SK-N-SH treated with all-trans-retinoic acid at 6 μM for 48 hours (cell line): Measurements from ENCODE around the gene CSHL1.

ENCODE experiments used
- ATAC-seq: fragments of 200-7000 bp; cut with Tn5 transposase; 3 replicates; pipeline ENCODE4 v1.9.1; 2020; ENCODE audit warnings: mild to moderate bottlenecking, moderate library complexity
- ARNTL ChIP-seq: fragments of 450-650 bp; formaldehyde crosslinking; IDR thresholded peaks from 2 replicates; pipeline ENCODE4 v1.5.0; 2020; ENCODE audit warnings: low read depth, mild to moderate bottlenecking, moderate library complexity, borderline replicate concordance
- BACH2 ChIP-seq: fragments of 250-450 bp; sonication (Bioruptor Pico); IDR thresholded peaks from 2 replicates; pipeline ENCODE4 v1.9.0; 2021; ENCODE audit warnings: mild to moderate bottlenecking, borderline replicate concordance
- CSDC2 ChIP-seq: fragments of 250-450 bp; sonication (Bioruptor Pico); IDR thresholded peaks from 2 replicates; pipeline ENCODE4 v1.5.0; 2020; ENCODE audit warnings: mild to moderate bottlenecking, moderate library complexity
- CSRNP3 ChIP-seq: fragments of 250-450 bp; sonication (Bioruptor Pico); IDR thresholded peaks from 2 replicates; pipeline ENCODE4 v1.5.1; 2021; ENCODE audit warnings: mild to moderate bottlenecking, moderate library complexity
- ESRRG ChIP-seq: fragments of 250-450 bp; sonication (Bioruptor Pico); IDR thresholded peaks from 2 replicates; pipeline ENCODE4 v1.6.1; 2021; ENCODE audit warnings: mild to moderate bottlenecking
- GLIS3 ChIP-seq: fragments of 250-450 bp; sonication (Bioruptor Pico); IDR thresholded peaks from 2 replicates; pipeline ENCODE4 v1.5.0; 2020; ENCODE audit warnings: mild to moderate bottlenecking, moderate library complexity
- ISL1 ChIP-seq: fragments of 250-450 bp; sonication (Bioruptor Pico); IDR thresholded peaks from 2 replicates; pipeline ENCODE4 v2.1.2; 2022; ENCODE audit warnings: mild to moderate bottlenecking, moderate library complexity
- OSR1 ChIP-seq: fragments of 250-450 bp; sonication (Bioruptor Pico); IDR thresholded peaks from 2 replicates; pipeline ENCODE4 v1.8.0; 2022; ENCODE audit warnings: moderate library complexity, mild to moderate bottlenecking, inconsistent platforms
- POU6F1 ChIP-seq: fragments of 250-450 bp; sonication (Bioruptor Pico); IDR thresholded peaks from 2 replicates; pipeline ENCODE4 v1.8.0; 2021; ENCODE audit warnings: low read depth, mild to moderate bottlenecking, moderate library complexity, borderline replicate concordance
- RARB ChIP-seq: fragments of 250-450 bp; sonication (Bioruptor Pico); IDR thresholded peaks from 2 replicates; pipeline ENCODE4 v1.8.0; 2021; ENCODE audit warnings: mild to moderate bottlenecking, moderate library complexity
- SNAI2 ChIP-seq: fragments of 250-450 bp; sonication (Bioruptor Pico); IDR thresholded peaks from 2 replicates; pipeline ENCODE4 v1.5.0; 2020; ENCODE audit warnings: mild to moderate bottlenecking, moderate library complexity
- TCF4 ChIP-seq: fragments of 250-450 bp; sonication (Bioruptor Pico); IDR thresholded peaks from 2 replicates; pipeline ENCODE4 v1.8.0; 2021; ENCODE audit warnings: mild to moderate bottlenecking, moderate library complexity, borderline replicate concordance
- TOX ChIP-seq: fragments of 250-450 bp; sonication (Bioruptor Pico); IDR thresholded peaks from 2 replicates; pipeline ENCODE4 v1.8.0; 2021; ENCODE audit warnings: mild to moderate bottlenecking, moderate library complexity, borderline replicate concordance
- ZC3H10 ChIP-seq: fragments of 250-450 bp; sonication (Bioruptor Pico); IDR thresholded peaks from 2 replicates; pipeline ENCODE4 v1.5.1; 2021; ENCODE audit warnings: mild to moderate bottlenecking, moderate library complexity
- ZFP3 ChIP-seq: fragments of 250-450 bp; sonication (Bioruptor Pico); IDR thresholded peaks from 2 replicates; pipeline ENCODE4 v1.5.0; 2020; ENCODE audit warnings: mild to moderate bottlenecking, moderate library complexity
- ZFP30 ChIP-seq: fragments of 450-650 bp; formaldehyde crosslinking; IDR thresholded peaks from 2 replicates; pipeline ENCODE4 v1.5.0; 2022; ENCODE audit warnings: mild to moderate bottlenecking, moderate library complexity
- ZNF565 ChIP-seq: fragments of 450-650 bp; formaldehyde crosslinking; conservative IDR thresholded peaks from 2 replicates; pipeline ENCODE4 v1.5.0; 2020; ENCODE audit warnings: low read depth, mild to moderate bottlenecking, moderate library complexity
- ZNF70 ChIP-seq: fragments of 450-650 bp; formaldehyde crosslinking; IDR thresholded peaks from 2 replicates; pipeline ENCODE4 v1.5.0; 2020; ENCODE audit warnings: mild to moderate bottlenecking, moderate library complexity
- ZNF8 ChIP-seq: fragments of 450-650 bp; formaldehyde crosslinking; IDR thresholded peaks from 2 replicates; pipeline ENCODE4 v1.5.0; 2020; ENCODE audit warnings: mild to moderate bottlenecking, moderate library complexity
- TF ChIP-seq, protein P1 (sequence below): fragments of 250-450 bp; sonication (Bioruptor Pico); IDR thresholded peaks from 2 replicates; pipeline ENCODE4 v1.5.1; 2020; ENCODE audit warnings: low read depth, mild to moderate bottlenecking, moderate library complexity
- TF ChIP-seq, protein P2 (sequence below): fragments of 250-450 bp; sonication (Bioruptor Pico); IDR thresholded peaks from 2 replicates; pipeline ENCODE4 v1.5.0; 2020; ENCODE audit warnings: mild to moderate bottlenecking, moderate library complexity

The CSHL1 gene

GRCh38 chr17:63931981-63932561 is 21.0 kb upstream of the CSHL1 start, which contains the start of gene CD79B:
Gene CD79B (minus strand): TSS chr17:63932331. CDS start chr17:63932261, 70 bp downstream.
- TF ChIP-seq ZFP30 (CRISPR knock-in tag) (no peak), RARB (CRISPR knock-in tag) (no peak), ZNF70 (CRISPR knock-in tag) (no peak), ISL1 (CRISPR knock-in tag) (no peak), SNAI2 (CRISPR knock-in tag) (no peak), ZNF8 (CRISPR knock-in tag) (no peak), ARNTL (CRISPR knock-in tag) (no peak), ZFP3 (CRISPR knock-in tag) (no peak), GLIS3 (no peak), TCF4 (CRISPR knock-in tag) (no peak), CSDC2 (no peak), CSRNP3 (CRISPR knock-in tag) (no peak), OSR1 (no peak), ESRRG (CRISPR knock-in tag) (no peak), BACH2 (no peak)
- TF ChIP-seq, protein P1, sequence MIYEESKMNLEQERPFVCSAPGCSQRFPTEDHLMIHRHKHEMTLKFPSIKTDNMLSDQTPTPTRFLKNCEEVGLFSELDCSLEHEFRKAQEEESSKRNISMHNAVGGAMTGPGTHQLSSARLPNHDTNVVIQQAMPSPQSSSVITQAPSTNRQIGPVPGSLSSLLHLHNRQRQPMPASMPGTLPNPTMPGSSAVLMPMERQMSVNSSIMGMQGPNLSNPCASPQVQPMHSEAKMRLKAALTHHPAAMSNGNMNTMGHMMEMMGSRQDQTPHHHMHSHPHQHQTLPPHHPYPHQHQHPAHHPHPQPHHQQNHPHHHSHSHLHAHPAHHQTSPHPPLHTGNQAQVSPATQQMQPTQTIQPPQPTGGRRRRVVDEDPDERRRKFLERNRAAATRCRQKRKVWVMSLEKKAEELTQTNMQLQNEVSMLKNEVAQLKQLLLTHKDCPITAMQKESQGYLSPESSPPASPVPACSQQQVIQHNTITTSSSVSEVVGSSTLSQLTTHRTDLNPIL (CRISPR knock-in tag): no peak
- TF ChIP-seq, protein P2, sequence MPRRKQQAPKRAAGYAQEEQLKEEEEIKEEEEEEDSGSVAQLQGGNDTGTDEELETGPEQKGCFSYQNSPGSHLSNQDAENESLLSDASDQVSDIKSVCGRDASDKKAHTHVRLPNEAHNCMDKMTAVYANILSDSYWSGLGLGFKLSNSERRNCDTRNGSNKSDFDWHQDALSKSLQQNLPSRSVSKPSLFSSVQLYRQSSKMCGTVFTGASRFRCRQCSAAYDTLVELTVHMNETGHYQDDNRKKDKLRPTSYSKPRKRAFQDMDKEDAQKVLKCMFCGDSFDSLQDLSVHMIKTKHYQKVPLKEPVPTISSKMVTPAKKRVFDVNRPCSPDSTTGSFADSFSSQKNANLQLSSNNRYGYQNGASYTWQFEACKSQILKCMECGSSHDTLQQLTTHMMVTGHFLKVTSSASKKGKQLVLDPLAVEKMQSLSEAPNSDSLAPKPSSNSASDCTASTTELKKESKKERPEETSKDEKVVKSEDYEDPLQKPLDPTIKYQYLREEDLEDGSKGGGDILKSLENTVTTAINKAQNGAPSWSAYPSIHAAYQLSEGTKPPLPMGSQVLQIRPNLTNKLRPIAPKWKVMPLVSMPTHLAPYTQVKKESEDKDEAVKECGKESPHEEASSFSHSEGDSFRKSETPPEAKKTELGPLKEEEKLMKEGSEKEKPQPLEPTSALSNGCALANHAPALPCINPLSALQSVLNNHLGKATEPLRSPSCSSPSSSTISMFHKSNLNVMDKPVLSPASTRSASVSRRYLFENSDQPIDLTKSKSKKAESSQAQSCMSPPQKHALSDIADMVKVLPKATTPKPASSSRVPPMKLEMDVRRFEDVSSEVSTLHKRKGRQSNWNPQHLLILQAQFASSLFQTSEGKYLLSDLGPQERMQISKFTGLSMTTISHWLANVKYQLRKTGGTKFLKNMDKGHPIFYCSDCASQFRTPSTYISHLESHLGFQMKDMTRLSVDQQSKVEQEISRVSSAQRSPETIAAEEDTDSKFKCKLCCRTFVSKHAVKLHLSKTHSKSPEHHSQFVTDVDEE (CRISPR knock-in tag): no peak
- ATAC-seq: no peak

DNA sequence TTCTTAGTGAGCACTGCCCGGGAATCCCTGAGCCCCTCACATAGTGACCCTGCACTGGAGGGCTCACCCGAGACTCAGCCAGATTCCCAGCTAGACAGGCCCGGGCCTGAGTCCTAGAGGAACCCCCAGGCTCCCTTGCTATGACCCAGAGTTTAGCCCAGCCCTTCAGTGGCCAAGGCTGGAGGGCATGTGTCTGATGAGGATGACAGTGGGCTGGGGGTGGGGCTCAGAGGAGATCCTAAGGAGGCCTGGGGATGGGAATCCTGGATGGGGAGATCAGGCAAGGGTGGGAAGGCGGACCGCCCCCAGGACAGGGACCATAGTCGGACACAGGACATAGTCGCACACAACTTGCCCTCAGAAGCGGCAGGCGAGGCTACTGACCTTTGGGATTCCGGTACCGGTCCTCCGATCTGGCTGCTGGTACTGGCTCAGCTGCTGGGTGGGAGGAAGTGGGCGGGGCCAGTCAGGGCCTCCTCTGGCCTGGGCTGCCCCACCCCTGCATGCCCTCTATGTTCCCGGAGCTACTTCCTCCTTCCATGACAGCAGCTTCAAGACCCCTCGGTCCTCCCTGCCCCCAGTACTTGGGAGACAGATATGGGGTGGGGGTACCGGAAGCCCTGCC is 20.0 kb upstream of the CSHL1 start:
- TF ChIP-seq ESRRG (CRISPR knock-in tag) (no peak), TOX (CRISPR knock-in tag) (no peak), ZFP30 (CRISPR knock-in tag) (no peak), ISL1 (CRISPR knock-in tag) (no peak), RARB (CRISPR knock-in tag) (no peak), POU6F1 (CRISPR knock-in tag) (no peak), ZNF565 (CRISPR knock-in tag) (no peak), OSR1 (no peak), CSDC2 (no peak), ZFP3 (CRISPR knock-in tag) (no peak), ZC3H10 (CRISPR knock-in tag) (no peak), BACH2 (no peak), SNAI2 (CRISPR knock-in tag) (no peak)
- TF ChIP-seq, protein P1 (CRISPR knock-in tag): no peak
- TF ChIP-seq, protein P2 (CRISPR knock-in tag): no peak

More for the DNA sequence above, 20.0 kb upstream of the CSHL1 start:
- no peak for ATAC-seq
